GM18517 (cell line): Measurements from ENCODE around the gene ARHGDIG.

Experiments
- ATAC-seq: cut with Tn5 transposase; IDR thresholded peaks from one replicate; pipeline ENCODE4 v1.9.1; 2021; ENCODE audit warnings: mild to moderate bottlenecking, moderate library complexity; ENCODE audit not compliant: unreplicated experiment

ARHGDIG gene

DNA sequence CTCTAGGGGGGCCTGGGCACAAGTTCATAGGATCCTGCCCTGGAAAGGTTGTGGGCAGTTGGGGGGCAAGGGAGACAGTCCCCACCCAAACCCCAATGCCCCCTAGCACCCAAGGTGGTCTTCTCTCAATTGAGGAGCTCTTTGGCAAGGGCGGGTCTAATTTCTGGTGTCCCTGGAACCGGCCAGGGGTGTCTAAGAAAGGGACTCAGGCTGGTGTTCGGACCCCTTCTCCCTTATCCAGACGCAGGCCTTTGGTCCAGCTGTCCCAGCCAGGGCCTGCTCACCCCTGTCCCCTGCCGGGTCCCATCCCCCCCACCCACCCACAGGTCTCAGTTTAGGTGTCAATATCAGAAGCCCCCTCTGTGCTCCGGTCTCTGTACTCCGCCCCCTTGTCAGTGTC is 860 bp upstream of the ARHGDIG start:
- no peak for ATAC-seq

- ATAC-seq, result no peak
These were observed 358 bp upstream of the ARHGDIG start for GRCh38 chr16:280005-280460.

GRCh38 chr16:280991-281659 is 734 bp downstream of the ARHGDIG start:
- no peak for ATAC-seq

GRCh38 chr16:281660-282255 is 1.4 kb downstream of the ARHGDIG start:
- no peak for ATAC-seq

- ATAC-seq, result no peak
These were observed 2.1 kb downstream of the ARHGDIG start for GRCh38 chr16:282491-282890.

DNA sequence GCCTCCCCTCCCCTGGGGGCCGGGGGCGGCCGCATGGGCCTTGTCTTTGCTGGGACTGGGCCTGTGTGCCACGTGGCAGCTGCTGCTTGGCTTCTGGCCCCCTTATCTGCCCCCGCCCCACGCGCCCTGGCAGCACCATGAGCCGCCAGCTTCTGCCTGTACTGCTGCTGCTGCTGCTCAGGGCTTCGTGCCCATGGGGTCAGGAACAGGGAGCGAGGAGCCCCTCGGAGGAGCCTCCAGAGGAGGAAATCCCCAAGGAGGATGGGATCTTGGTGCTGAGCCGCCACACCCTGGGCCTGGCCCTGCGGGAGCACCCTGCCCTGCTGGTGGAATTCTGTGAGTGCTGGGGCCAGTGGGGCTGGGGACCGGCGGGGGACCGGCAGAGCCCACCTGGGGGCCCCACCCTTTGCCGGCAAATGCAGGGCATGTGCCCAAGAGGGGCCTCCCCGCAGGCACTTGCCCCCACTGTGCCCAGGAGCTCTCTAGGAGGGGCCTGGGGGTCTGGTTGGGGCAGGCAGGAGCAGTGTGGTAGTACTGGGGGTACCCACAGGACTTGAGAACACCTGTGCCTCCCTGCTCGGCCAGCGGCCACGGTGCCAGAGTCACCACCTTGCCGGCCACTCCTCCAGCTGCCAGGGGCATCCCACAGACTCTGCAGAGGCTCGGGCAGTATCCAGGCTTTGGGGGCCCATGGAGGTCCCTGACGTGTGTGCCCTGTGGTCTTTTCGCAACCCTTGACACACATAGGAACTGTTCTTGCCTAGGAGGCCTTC is 2.8 kb downstream of the ARHGDIG start, which contains the start of gene PDIA2:
PDIA2 (plus strand) TSS at position 132 of the 773 bp plus-strand sequence; CDS start at position 138, 6 bp downstream.
- ATAC-seq, result no peak

- no peak for ATAC-seq
These were observed 4.1 kb downstream of the ARHGDIG start for GRCh38 chr16:284204-285120.

- ATAC-seq, result no peak
These were observed 5.0 kb downstream of the ARHGDIG start for GRCh38 chr16:285146-286055.

DNA sequence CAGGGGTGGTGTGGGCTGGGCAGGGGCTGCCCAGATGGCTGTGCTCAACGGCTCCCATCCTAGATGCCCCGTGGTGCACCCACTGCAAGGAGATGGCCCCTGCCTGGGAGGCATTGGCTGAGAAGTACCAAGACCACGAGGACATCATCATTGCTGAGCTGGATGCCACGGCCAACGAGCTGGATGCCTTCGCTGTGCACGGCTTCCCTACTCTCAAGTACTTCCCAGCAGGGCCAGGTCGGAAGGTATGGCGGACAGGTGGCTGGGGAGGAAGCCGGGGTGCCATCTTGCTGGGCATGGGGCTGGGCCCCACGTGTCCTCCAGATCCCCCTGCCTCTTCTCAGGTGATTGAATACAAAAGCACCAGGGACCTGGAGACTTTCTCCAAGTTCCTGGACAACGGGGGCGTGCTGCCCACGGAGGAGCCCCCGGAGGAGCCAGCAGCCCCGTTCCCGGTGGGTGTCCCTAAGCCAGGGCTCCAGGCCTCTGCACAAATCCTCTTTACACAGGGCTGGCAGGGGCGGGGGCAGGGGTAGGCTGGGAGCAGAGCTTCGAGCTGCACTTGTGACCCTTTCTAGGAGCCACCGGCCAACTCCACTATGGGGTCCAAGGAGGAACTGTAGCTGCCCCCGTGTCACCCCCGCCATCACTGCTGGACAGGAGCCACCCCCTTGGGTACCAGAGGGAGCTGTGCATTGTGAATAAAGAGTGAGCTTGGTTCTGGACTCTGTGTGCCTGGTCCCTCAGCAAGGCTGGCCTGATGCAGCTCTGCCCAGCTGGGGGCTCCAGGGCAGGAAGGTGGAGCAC is 6.3 kb downstream of the ARHGDIG start:
- ATAC-seq, result no peak

DNA sequence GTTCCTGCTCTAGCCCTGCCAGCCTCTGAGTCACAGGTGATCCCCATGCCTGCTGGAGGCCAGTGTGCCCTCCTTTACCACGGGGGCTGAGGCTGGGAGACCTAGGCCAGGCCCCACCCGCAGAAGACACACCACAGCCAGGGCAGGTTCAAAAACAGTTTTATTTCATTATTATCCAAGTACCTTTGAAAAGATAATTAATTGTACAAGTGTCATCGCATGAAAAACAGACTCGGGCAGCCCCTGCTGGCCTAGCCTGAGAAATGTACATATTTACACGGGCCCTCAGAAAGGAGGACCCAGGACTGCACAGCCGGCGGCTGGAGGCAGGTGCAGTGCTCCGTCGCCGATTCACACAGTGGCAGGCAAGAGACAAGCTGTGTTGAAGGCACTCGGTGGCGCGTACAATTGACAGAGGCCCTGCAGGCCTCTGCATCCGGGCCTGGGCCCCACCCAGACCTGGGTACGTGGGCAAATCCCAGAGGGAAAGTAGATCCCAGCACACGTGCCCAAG is 7.0 kb downstream of the ARHGDIG start:
- ATAC-seq, result no peak

DNA sequence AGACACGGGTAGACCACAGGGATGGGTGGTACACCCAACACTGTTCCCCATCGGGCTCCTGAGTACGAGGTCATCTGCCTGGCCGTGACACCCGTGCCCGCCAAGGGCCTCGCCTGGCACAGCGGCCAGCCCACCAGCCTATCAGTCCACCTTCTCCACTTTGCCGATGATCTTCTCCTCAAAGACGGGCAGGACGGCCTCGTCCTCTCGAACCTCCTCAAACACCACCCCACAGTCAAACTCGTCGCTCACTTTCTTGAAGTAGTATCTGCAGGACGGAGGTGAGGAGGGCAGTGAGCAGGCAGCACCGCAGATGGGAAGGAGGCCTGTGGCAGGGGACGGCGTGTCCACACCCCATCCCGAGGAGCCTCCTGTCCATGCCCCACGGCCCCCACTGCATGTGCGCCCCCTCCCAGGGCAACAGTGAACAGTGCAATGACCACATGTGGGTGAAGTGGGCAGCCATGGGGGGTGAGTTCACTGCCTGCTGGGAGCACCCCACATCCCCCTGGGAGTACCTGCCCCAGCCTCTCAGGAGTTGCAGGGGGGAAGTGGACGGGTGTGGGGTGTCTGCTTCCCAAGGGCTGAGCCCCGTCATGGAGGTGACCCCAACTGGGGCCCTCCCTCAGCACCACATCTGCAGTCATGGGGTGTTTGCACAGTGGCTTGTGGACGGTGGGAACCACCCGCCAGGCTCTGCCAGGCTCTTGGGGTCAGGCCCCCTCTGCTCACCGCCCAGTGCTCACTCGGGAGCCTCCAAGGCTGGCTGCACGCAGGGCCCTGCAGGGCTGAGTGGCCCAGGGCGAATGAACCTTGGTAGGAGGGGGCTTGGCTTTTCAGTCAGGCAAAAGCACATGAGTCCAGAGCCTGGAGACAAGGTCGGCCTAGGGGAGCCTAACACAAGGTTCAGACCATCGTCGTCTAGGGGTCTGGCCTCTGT is 7.9 kb downstream of the ARHGDIG start:
- no peak for ATAC-seq

DNA sequence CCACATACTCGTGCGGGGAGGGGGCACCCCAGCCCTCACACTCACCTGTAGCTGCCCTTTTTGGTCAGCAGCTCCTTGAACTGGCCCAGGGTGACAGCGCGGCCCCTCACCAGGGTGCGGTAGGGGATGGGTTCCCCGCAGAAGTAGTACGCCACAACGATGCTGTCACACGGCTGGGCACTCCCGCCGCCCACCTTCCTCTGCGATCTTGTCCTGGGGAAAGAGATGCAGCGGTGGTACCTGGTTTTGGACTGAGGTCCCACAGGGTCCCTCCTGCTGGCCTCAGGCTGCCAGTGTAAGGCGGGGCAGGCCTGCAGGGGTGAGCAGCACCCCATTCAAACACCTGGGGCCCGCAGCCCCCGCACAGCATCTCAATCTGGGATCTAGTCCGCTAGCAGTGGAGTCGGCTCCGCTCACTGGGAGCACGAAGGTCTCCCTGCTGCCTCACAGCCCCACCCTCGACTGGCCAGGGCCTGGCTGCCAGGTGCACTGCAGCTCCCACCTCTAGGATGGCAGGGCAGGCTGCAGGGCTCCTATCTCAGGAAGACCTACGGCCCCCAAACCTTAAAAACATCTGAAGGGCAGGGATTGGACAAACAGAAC is 9.1 kb downstream of the ARHGDIG start:
- no peak for ATAC-seq

DNA sequence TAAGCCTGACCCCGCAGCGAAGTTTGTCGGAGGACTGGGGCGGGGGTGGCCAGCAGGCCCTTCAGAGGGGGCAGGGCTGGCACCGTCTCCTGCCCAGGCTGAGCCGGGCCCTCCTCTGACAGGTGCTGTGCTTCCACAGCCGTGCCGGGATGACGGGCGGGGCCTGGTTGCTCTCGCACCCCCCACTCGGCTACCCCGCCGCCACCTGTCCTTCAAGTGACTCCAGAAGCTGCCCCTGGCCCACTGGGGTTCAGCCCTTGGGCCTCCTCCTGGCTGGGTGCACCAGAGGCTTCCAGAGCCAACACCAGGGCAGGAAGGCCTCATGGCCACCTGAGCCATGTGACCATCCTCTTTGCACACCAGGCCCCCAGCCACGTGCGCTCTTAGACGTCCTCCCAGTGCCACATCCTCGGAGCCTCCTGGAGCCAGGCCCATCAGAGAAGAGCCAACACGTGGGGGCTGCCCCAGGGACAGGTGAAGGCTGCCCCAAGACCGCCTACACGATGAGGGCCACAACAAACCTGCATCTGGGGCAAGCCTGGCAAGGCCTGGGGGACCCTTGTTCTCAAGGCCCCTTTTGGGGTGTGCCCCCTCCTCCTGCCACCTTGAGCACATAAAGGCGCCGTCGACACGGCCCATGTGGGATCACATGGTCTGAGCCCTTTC is 9.8 kb downstream of the ARHGDIG start:
- no peak for ATAC-seq

GRCh38 chr16:290681-291405 is 10.5 kb downstream of the ARHGDIG start:
- ATAC-seq, result no peak

DNA sequence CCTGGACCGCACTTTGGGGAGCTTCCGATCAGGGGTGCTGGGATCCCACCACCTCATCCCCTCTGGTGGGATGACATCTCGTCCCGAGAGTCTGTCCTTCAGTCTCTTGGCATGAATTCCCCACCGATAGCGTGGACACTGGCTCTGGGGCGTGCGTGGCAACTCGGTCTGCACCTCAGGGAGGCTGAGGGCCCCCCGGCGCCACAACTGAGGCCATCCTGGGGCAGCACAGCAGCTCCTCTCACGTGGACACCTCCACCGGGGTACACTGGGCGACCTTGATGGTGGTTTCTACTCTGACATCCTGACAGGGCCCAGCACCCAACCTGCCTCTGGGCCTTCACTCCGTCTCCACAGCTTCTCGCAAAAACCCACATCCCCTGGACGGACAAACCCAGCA is 11.1 kb downstream of the ARHGDIG start:
- ATAC-seq, result no peak
